Mucosa of descending colon (tissue), 3 donors: ENCODE data around the gene TRNP1. TPM values are rescaled to one million over a fixed set of nuclear protein-coding genes. Genes with fewer than 3 reads are reported as not detected.

Source experiments
- ATAC-seq: fragments of 200-7000 bp; cut with Tn5 transposase; one replicate; pipeline ENCODE4 v1.9.1; 2020; ENCODE audit warnings: mild to moderate bottlenecking, moderate library complexity
- DNase-seq, 3 donors: peaks; one replicate each; pipeline ENCODE4 v3.0.0-alpha.2; 2020
- H3K36me3 ChIP-seq: fragments of 200-600 bp; one replicate; pipeline ENCODE4 v1.8.0; 2021; ENCODE audit warnings: low read depth, mild to moderate bottlenecking
- H3K4me1 ChIP-seq: fragments of 200-600 bp; one replicate; pipeline ENCODE4 v1.8.0; 2021; ENCODE audit warnings: low read depth, mild to moderate bottlenecking
- H3K4me3 ChIP-seq: fragments of 200-600 bp; one replicate; pipeline ENCODE4 v1.8.0; 2021; ENCODE audit warnings: mild to moderate bottlenecking
- H3K9me3 ChIP-seq: fragments of 200-600 bp; one replicate; pipeline ENCODE4 v1.8.0; 2021; ENCODE audit warnings: mild to moderate bottlenecking
- CTCF ChIP-seq: fragments of 200-600 bp; IDR thresholded peaks from one replicate; pipeline ENCODE4 v1.8.0; 2022; ENCODE audit warnings: antibody characterized with exemption, mild to moderate bottlenecking
- intact Hi-C, 2 donors: fragments of 100-400 bp; cut with DNase I in 1 of 2; cut with micrococcal nuclease in 1 of 2; formaldehyde crosslinking; loops; one replicate each; pipeline versions ENCODE4 v1.11.0 to v1.11.1; 2022; cut with DNase I, micrococcal nuclease
- total RNA-seq, 3 donors: library from RNA; stranded (reverse); fragmentation: NEBNext Ultra II Directional in 2 of 3; extraction: Animal tissue kit (Norgen Biotek cat#: 25700) in 2 of 3; gene quantifications; one replicate each; pipeline versions ENCODE4 v1.2.1 to v1.2.4, GENCODE V29; 2021 to 2023
- donor health status: DM: no; HTN: no; CAD: no; lungs with moderate emphysema.
- donor health status: DM: no; HTN: no; CAD: no.
- donor health status: DM: no; HTN: yes; CAD: no.

Gene TRNP1
- total RNA-seq, 3 donors from 2014 or later, result 1.0 to 16.8 (median 3.0) TPM

- DNase-seq (no peak), ATAC-seq (peak; percentile 5)
- intact Hi-C loops, result no loop called here
- Histone ChIP-seq H3K9me3 (no peaks in the 10 kb centered on the region), H3K36me3 (no peaks in the 10 kb centered on the region), H3K4me1 (peaks cover 13% of the 10 kb centered on the region), H3K4me3 (no peak overlapping the region)
- no peak for TF ChIP-seq CTCF
These were observed 34.2 kb downstream of the TRNP1 start for GRCh38 chr1:27027575-27028250.

GRCh38 chr1:27029517-27029916, 36.0 kb downstream of the TRNP1 start:
- intact Hi-C loops, result no loop called here
- ATAC-seq (no peak), DNase-seq (no peak)
- no peak for TF ChIP-seq CTCF
- Histone ChIP-seq H3K36me3 (no peaks in the 10 kb centered on the region), H3K4me3 (no peak overlapping the region), H3K4me1 (peaks cover 27% of the 10 kb centered on the region), H3K9me3 (no peaks in the 10 kb centered on the region)

GRCh38 chr1:27031235-27032118, 38.0 kb downstream of the TRNP1 start:
- Histone ChIP-seq H3K4me1 (peaks cover 27% of the 10 kb centered on the region), H3K4me3 (no peak overlapping the region), H3K36me3 (no peaks in the 10 kb centered on the region), H3K9me3 (no peaks in the 10 kb centered on the region)
- ATAC-seq (peak; percentile 90), DNase-seq (peak; percentile 86 to 91 (median 91))
- intact Hi-C loops, result no loop called here
- no peak for TF ChIP-seq CTCF

GRCh38 chr1:27032119-27032461, 38.6 kb downstream of the TRNP1 start:
- TF ChIP-seq CTCF, result no peak
- Histone ChIP-seq H3K4me3 (no peak overlapping the region), H3K9me3 (no peaks in the 10 kb centered on the region), H3K4me1 (peaks cover 27% of the 10 kb centered on the region), H3K36me3 (no peaks in the 10 kb centered on the region)
- intact Hi-C loops, result no loop called here
- DNase-seq, result peak in 1 of 3 donors; percentile 23
- ATAC-seq, result no peak

GRCh38 chr1:27033043-27033746, 39.7 kb downstream of the TRNP1 start:
- intact Hi-C loops, result no loop called here
- Histone ChIP-seq H3K4me3 (no peak overlapping the region), H3K36me3 (no peaks in the 10 kb centered on the region), H3K4me1 (peaks cover 27% of the 10 kb centered on the region), H3K9me3 (no peaks in the 10 kb centered on the region)
- ATAC-seq, result peak; percentile 77
- TF ChIP-seq CTCF, result no peak
- peak; percentile 65 to 68 (median 65) for DNase-seq
